Glutamatergic neuron (in vitro differentiated cells): ENCODE results near the gene CDH15. TPM values are rescaled to one million over a fixed set of nuclear protein-coding genes. Genes with fewer than 3 reads are reported as not detected.
"Not testable (repeated sequence)": the region's sequence is repeated elsewhere in the genome, so short reads cannot be mapped to it uniquely, and the experiment has no call there.

Source experiments
- DNase-seq: peaks from one replicate; pipeline ENCODE4 v3.0.0; 2022
- H3K27ac Mint-ChIP-seq: one replicate; pipeline ENCODE4 v1.8.0; 2020; ENCODE audit warnings: mild to moderate bottlenecking, mixed read lengths, inconsistent platforms; ENCODE audit not compliant: unreplicated experiment
- H3K27me3 Mint-ChIP-seq: one replicate; pipeline ENCODE4 v1.8.0; 2020; ENCODE audit warnings: mild to moderate bottlenecking, moderate library complexity, mixed read lengths, inconsistent platforms; ENCODE audit not compliant: unreplicated experiment
- H3K36me3 Mint-ChIP-seq: one replicate; pipeline ENCODE4 v1.8.0; 2020; ENCODE audit warnings: mild to moderate bottlenecking, mixed read lengths, inconsistent platforms; ENCODE audit not compliant: unreplicated experiment
- H3K4me1 Mint-ChIP-seq: one replicate; pipeline ENCODE4 v1.8.0; 2020; ENCODE audit warnings: mild to moderate bottlenecking, low read depth, mixed read lengths, inconsistent platforms; ENCODE audit not compliant: unreplicated experiment
- H3K4me3 Mint-ChIP-seq: one replicate; pipeline ENCODE4 v1.8.0; 2020; ENCODE audit warnings: mild to moderate bottlenecking, mixed read lengths, inconsistent platforms; ENCODE audit not compliant: unreplicated experiment
- H3K9me3 Mint-ChIP-seq: one replicate; pipeline ENCODE4 v1.8.0; 2020; ENCODE audit warnings: mild to moderate bottlenecking, moderate library complexity, mixed read lengths, inconsistent platforms; ENCODE audit not compliant: unreplicated experiment
- total RNA-seq: library from RNA; stranded (reverse); fragmentation: NEBNext Ultra II Directional; extraction: Animal tissue kit (Norgen Biotek cat#: 25700); gene quantifications from one replicate; pipeline ENCODE4 v1.2.1, GENCODE V29; 2021; ENCODE audit not compliant: unreplicated experiment
- TF ChIP-seq, protein P1 (sequence below): fragments of 200-600 bp; sonication (generic); IDR thresholded peaks from one replicate; pipeline ENCODE4 v1.5.0; 2021; ENCODE audit not compliant: partially characterized antibody, unreplicated experiment

Gene CDH15
- total RNA-seq, 1 donor from 2014 or later, result 12.6 TPM

DNA sequence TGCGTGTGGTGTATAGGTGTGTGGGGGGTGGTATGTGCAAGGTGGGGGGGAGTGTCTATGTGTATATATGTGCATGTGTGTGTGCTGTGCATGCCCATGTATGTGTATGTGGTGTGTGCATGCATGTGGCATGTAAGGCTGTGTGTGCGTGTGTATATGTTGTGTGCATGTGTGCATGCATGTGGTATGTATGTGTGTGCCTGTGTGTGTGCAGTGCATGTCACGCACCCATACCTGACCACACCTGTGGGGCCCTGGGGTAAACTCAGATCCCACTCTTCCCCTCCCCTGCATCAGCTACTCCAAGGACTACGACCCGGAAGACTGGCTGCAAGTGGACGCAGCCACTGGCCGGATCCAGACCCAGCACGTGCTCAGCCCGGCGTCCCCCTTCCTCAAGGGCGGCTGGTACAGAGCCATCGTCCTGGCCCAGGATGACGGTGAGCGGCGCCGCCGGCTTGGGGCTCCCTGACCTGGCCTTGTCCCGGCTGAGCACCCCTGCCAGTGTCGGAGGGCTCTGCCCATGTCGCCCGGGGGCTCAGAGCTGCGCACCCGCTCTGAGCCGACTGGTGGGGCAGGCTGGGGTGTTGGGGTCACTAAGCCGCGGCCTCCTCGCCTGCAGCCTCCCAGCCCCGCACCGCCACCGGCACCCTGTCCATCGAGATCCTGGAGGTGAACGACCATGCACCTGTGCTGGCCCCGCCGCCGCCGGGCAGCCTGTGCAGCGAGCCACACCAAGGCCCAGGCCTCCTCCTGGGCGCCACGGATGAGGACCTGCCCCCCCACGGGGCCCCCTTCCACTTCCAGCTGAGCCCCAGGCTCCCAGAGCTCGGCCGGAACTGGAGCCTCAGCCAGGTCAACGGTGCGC, 19.7 kb downstream of the CDH15 start:
- DNase-seq, result peak; percentile 27
- peaks cover 27% of the 10 kb centered on the region for H3K9me3 Mint-ChIP-seq
- peaks cover 29% of the 10 kb centered on the region for H3K27me3 Mint-ChIP-seq
- no peak overlapping the region for H3K27ac Mint-ChIP-seq
- H3K4me1 Mint-ChIP-seq, result peaks cover 2% of the 10 kb centered on the region
- TF ChIP-seq, protein P1, sequence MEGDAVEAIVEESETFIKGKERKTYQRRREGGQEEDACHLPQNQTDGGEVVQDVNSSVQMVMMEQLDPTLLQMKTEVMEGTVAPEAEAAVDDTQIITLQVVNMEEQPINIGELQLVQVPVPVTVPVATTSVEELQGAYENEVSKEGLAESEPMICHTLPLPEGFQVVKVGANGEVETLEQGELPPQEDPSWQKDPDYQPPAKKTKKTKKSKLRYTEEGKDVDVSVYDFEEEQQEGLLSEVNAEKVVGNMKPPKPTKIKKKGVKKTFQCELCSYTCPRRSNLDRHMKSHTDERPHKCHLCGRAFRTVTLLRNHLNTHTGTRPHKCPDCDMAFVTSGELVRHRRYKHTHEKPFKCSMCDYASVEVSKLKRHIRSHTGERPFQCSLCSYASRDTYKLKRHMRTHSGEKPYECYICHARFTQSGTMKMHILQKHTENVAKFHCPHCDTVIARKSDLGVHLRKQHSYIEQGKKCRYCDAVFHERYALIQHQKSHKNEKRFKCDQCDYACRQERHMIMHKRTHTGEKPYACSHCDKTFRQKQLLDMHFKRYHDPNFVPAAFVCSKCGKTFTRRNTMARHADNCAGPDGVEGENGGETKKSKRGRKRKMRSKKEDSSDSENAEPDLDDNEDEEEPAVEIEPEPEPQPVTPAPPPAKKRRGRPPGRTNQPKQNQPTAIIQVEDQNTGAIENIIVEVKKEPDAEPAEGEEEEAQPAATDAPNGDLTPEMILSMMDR, result no peak
- H3K4me3 Mint-ChIP-seq, result no peak overlapping the region
- H3K36me3 Mint-ChIP-seq, result no peaks in the 10 kb centered on the region

DNA sequence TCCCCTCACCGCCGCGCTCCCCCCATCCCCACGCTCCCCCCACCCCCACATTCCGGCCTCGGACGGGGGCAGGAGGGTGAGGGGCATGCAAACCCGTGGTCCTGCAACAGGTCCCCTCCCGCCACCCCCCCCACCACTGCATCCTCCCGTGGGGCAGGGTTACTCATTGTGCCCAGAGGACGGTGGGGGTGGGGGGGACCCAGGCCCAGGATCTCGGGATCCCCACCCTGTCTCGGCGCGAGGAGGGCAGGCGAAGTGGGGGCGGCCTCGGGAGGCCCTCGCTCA, 20.3 kb downstream of the CDH15 start:
- Mint-ChIP-seq H3K36me3 (no peaks in the 10 kb centered on the region), H3K27ac (no peak overlapping the region), H3K4me1 (peaks cover 2% of the 10 kb centered on the region), H3K9me3 (peaks cover 27% of the 10 kb centered on the region), H3K27me3 (peaks cover 31% of the 10 kb centered on the region), H3K4me3 (no peak overlapping the region)
- TF ChIP-seq, protein P1, result no peak
- no peak for DNase-seq

DNA sequence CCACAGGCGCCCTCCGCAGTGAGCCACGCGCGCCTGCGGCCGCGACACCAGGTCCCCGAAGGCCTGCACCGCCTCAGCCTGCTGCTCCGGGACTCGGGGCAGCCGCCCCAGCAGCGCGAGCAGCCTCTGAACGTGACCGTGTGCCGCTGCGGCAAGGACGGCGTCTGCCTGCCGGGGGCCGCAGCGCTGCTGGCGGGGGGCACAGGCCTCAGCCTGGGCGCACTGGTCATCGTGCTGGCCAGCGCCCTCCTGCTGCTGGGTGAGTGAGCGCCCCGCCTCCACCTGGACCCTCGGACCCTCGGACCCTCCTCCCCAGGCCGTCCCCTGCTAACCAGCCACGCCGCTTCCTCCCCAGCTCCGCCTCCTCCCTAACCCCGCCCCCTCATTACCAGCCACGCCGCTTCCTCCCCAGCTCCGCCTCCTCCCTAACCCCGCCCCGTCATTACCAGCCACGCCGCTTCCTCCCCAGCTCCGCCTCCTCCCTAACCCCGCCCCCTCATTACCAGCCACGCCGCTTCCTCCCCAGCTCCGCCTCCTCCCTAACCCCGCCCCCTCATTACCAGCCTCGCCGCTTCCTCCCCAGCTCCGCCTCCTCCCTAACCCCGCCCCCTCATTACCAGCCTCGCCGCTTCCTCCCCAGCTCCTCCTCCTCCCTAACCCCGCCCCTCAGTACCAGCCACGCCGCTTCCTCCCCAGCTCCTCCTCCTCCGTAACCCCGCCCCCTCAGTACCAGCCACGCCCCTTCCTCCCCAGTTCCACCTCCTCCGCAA, 20.8 kb downstream of the CDH15 start:
- not testable (repeated sequence) for H3K36me3 Mint-ChIP-seq, H3K4me1 Mint-ChIP-seq, H3K4me3 Mint-ChIP-seq, H3K27ac Mint-ChIP-seq
- peak; percentile 62 for DNase-seq
- Mint-ChIP-seq H3K27me3 (peaks cover 29% of the 10 kb centered on the region), H3K9me3 (peaks cover 27% of the 10 kb centered on the region)

DNA sequence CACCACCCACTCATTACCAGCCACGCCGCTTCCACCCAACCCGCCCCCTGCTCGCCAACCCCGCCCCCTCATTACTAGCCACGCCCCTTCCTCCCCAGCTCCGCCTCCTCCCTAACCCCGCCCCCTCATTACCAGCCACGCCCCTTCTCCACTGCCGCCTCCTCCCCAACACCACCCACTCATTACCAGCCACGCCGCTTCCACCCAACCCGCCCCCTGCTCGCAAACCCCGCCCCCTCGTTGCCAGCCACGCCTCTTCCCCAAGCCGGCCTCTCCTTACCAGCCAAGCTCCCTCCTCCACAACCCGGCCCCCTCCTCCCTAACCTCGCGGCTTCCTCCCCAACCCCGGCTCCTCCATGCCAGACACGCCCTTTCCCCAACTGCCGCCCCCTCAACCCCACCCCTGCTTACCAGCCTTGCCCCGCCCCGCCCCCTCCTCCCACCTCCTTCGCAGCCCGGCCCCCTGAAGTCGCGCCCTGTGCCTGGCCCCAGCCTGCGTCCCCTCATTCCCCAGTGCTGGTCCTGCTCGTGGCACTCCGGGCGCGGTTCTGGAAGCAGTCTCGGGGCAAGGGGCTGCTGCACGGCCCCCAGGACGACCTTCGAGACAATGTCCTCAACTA, 21.5 kb downstream of the CDH15 start:
- Mint-ChIP-seq H3K36me3 (no peaks in the 10 kb centered on the region), H3K4me3 (no peak overlapping the region), H3K27me3 (peaks cover 23% of the 10 kb centered on the region), H3K4me1 (peaks cover 2% of the 10 kb centered on the region), H3K9me3 (peaks cover 23% of the 10 kb centered on the region), H3K27ac (no peak overlapping the region)
- TF ChIP-seq, protein P1, result no peak
- peak; percentile 39 for DNase-seq

DNA sequence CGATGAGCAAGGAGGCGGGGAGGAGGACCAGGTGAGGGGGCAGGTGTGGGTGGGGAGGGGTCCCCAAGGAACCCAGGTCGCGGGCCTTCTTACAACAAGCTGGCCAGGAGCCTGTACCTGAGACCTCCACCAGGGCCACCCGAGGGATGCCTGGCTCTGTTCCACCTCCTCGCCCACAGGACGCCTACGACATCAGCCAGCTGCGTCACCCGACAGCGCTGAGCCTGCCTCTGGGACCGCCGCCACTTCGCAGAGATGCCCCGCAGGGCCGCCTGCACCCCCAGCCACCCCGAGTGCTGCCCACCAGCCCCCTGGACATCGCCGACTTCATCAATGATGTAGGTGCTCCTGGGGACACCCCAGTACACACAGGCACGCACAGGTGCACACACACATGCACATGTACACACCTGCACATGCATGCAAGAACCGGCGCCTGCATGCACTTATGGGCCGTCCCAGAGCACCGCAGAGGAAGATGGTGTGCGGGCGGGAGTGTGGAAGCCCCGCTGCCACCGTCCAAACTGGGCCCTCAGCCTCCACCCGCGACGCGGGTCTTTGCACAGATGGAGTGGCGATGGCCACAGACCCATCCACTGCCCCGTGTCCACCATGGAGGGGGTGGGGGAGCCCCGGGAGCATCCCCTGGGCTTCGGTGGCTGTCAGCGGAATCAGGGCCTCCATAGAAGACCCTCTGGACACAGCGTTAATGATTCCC, 22.2 kb downstream of the CDH15 start:
- Mint-ChIP-seq H3K4me3 (no peak overlapping the region), H3K27me3 (peaks cover 16% of the 10 kb centered on the region), H3K36me3 (no peaks in the 10 kb centered on the region), H3K4me1 (peaks cover 2% of the 10 kb centered on the region), H3K9me3 (peaks cover 17% of the 10 kb centered on the region), H3K27ac (no peak overlapping the region)
- TF ChIP-seq, protein P1, result no peak
- DNase-seq, result peak; percentile 21
